ENCODE results near the gene ZNF566. TPM values are rescaled to one million over a fixed set of nuclear protein-coding genes. Genes with fewer than 3 reads are reported as not detected.
A peak's percentile ranks its signal among the peaks of the same experiment; 100 is the strongest.

The ZNF566 gene
- total and polyA plus RNA-seq, 2 of the 13 experiments (the other 11 are each of a cell fraction or from before 2014, with no cell fraction given) = 4.8 to 13.7 TPM

DNA sequence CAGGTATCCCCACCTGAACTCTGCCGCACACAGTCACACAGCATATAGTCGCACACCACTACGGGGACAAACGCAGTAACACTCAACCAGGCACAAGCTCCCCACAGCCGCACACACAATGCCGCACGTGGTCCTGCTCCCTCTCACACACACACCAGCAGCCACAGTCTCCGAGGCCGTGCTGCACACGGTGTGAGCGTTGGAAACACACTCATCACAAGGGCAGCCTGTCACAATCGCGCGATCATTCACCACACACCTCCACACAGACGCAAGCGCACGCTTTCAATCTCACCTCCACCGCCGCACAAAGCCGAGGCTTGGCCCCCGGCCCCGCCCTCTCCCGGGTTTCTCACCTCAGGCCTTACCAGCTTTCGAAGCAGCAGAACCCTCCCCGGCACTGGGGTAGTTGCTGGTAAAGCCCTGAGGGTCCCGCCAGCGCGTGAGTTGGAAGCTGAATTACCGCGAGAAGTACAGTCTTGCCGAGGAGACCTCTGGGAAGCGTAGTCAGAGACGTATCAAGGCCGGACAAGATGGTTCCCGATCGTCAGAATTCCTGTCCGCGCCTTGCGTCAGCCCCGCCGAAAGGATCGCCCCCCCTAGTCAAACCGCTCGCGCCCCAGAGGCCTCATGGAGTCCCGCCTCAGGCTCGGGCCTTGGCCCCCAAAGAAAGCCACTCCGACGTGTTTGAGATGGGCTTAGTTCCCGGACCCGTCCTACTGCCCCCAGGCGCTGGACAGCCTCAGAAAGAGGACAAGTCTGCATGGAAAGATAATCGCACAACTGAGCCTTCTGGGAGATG lies at the start of gene ZNF566 (continued):
- peak; percentile 64; the same call in 1 of the 2 replicates for TF ChIP-seq NR2C2 (CRISPR knock-in tag; IDR thresholded peaks at IDR 0.05; ENCODE audit: borderline replicate concordance)
- TF ChIP-seq, protein P1, sequence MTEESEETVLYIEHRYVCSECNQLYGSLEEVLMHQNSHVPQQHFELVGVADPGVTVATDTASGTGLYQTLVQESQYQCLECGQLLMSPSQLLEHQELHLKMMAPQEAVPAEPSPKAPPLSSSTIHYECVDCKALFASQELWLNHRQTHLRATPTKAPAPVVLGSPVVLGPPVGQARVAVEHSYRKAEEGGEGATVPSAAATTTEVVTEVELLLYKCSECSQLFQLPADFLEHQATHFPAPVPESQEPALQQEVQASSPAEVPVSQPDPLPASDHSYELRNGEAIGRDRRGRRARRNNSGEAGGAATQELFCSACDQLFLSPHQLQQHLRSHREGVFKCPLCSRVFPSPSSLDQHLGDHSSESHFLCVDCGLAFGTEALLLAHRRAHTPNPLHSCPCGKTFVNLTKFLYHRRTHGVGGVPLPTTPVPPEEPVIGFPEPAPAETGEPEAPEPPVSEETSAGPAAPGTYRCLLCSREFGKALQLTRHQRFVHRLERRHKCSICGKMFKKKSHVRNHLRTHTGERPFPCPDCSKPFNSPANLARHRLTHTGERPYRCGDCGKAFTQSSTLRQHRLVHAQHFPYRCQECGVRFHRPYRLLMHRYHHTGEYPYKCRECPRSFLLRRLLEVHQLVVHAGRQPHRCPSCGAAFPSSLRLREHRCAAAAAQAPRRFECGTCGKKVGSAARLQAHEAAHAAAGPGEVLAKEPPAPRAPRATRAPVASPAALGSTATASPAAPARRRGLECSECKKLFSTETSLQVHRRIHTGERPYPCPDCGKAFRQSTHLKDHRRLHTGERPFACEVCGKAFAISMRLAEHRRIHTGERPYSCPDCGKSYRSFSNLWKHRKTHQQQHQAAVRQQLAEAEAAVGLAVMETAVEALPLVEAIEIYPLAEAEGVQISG (CRISPR knock-in tag; IDR thresholded peaks at IDR 0.05) = peak; percentile 73
- TF ChIP-seq ARNT2 (CRISPR knock-in tag; IDR thresholded peaks at IDR 0.05; ENCODE audit: low read depth) = peak; percentile 73; the same call in 1 of the 2 replicates
- TF ChIP-seq TCF12 (IDR thresholded peaks at IDR 0.05) = no peak
- no peak for TF ChIP-seq TCF12 (CRISPR knock-in tag; IDR thresholded peaks at IDR 0.05)
- peak; percentile 82 for TF ChIP-seq CEBPG (CRISPR knock-in tag; IDR thresholded peaks at IDR 0.05)
- no peak for TF ChIP-seq SETDB1 (CRISPR knock-in tag; IDR thresholded peaks at IDR 0.05; ENCODE audit: borderline replicate concordance)
- TF ChIP-seq, protein P2, sequence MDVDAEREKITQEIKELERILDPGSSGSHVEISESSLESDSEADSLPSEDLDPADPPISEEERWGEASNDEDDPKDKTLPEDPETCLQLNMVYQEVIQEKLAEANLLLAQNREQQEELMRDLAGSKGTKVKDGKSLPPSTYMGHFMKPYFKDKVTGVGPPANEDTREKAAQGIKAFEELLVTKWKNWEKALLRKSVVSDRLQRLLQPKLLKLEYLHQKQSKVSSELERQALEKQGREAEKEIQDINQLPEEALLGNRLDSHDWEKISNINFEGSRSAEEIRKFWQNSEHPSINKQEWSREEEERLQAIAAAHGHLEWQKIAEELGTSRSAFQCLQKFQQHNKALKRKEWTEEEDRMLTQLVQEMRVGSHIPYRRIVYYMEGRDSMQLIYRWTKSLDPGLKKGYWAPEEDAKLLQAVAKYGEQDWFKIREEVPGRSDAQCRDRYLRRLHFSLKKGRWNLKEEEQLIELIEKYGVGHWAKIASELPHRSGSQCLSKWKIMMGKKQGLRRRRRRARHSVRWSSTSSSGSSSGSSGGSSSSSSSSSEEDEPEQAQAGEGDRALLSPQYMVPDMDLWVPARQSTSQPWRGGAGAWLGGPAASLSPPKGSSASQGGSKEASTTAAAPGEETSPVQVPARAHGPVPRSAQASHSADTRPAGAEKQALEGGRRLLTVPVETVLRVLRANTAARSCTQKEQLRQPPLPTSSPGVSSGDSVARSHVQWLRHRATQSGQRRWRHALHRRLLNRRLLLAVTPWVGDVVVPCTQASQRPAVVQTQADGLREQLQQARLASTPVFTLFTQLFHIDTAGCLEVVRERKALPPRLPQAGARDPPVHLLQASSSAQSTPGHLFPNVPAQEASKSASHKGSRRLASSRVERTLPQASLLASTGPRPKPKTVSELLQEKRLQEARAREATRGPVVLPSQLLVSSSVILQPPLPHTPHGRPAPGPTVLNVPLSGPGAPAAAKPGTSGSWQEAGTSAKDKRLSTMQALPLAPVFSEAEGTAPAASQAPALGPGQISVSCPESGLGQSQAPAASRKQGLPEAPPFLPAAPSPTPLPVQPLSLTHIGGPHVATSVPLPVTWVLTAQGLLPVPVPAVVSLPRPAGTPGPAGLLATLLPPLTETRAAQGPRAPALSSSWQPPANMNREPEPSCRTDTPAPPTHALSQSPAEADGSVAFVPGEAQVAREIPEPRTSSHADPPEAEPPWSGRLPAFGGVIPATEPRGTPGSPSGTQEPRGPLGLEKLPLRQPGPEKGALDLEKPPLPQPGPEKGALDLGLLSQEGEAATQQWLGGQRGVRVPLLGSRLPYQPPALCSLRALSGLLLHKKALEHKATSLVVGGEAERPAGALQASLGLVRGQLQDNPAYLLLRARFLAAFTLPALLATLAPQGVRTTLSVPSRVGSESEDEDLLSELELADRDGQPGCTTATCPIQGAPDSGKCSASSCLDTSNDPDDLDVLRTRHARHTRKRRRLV (CRISPR knock-in tag; IDR thresholded peaks at IDR 0.05) = peak; percentile 88; the same call in 1 of the 2 replicates
- TF ChIP-seq AGO1 (IDR thresholded peaks at IDR 0.05; ENCODE audit: low read depth, low read length, poor library complexity, severe bottlenecking) = peak; percentile 35
- TF ChIP-seq, protein P3, sequence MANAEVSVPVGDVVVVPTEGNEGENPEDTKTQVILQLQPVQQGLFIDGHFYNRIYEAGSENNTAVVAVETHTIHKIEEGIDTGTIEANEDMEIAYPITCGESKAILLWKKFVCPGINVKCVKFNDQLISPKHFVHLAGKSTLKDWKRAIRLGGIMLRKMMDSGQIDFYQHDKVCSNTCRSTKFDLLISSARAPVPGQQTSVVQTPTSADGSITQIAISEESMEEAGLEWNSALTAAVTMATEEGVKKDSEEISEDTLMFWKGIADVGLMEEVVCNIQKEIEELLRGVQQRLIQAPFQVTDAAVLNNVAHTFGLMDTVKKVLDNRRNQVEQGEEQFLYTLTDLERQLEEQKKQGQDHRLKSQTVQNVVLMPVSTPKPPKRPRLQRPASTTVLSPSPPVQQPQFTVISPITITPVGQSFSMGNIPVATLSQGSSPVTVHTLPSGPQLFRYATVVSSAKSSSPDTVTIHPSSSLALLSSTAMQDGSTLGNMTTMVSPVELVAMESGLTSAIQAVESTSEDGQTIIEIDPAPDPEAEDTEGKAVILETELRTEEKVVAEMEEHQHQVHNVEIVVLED (CRISPR knock-in tag; IDR thresholded peaks at IDR 0.05; ENCODE audit: borderline replicate concordance) = peak; percentile 86; the same call in 1 of the 2 replicates
- no peak for TF ChIP-seq ZNF329 (CRISPR knock-in tag; IDR thresholded peaks at IDR 0.05; ENCODE audit: low read depth)
- no peak for TF ChIP-seq NBN (conservative IDR thresholded peaks at IDR 0.05)
- TF ChIP-seq, protein P4, sequence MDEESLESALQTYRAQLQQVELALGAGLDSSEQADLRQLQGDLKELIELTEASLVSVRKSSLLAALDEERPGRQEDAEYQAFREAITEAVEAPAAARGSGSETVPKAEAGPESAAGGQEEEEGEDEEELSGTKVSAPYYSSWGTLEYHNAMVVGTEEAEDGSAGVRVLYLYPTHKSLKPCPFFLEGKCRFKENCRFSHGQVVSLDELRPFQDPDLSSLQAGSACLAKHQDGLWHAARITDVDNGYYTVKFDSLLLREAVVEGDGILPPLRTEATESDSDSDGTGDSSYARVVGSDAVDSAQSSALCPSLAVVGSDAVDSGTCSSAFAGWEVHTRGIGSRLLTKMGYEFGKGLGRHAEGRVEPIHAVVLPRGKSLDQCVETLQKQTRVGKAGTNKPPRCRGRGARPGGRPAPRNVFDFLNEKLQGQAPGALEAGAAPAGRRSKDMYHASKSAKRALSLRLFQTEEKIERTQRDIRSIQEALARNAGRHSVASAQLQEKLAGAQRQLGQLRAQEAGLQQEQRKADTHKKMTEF (CRISPR knock-in tag; IDR thresholded peaks at IDR 0.05) = peak; percentile 79
- TF ChIP-seq ATF6 (CRISPR knock-in tag; conservative IDR thresholded peaks at IDR 0.05) = no peak
